HG03097 (cell line): ENCODE data around the gene KHSRP.
"Not testable (repeated sequence)": the region's sequence is repeated elsewhere in the genome, so short reads cannot be mapped to it uniquely, and the experiment has no call there.

Source experiments
- ATAC-seq: cut with Tn5 transposase; IDR thresholded peaks from one replicate; pipeline ENCODE4 v1.9.1; 2021; ENCODE audit not compliant: unreplicated experiment, low FRiP score

Gene KHSRP

DNA sequence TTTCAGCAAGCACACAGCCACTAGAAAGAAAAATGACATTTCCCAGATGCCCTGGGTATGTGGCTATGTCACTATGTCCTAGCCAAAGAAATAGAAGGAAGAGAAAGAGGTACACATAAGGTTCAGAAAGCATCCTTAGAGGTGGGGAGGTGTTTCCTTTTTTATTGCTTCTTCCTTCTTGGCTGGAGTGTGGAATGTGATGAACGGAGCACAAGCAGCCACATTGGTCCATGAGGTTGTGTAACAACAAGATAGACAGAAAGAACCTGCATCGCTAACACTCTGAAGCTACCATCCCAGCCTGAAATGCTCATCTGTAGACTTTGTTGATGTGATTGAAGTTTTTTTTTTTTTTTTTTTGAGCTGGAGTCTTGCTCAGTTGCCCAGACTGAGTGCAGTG, 28.3 kb upstream of the KHSRP start:
- ATAC-seq = no peak

- ATAC-seq = no peak
Observed at GRCh38 chr19:6452223-6452614, 27.6 kb upstream of the KHSRP start.

DNA sequence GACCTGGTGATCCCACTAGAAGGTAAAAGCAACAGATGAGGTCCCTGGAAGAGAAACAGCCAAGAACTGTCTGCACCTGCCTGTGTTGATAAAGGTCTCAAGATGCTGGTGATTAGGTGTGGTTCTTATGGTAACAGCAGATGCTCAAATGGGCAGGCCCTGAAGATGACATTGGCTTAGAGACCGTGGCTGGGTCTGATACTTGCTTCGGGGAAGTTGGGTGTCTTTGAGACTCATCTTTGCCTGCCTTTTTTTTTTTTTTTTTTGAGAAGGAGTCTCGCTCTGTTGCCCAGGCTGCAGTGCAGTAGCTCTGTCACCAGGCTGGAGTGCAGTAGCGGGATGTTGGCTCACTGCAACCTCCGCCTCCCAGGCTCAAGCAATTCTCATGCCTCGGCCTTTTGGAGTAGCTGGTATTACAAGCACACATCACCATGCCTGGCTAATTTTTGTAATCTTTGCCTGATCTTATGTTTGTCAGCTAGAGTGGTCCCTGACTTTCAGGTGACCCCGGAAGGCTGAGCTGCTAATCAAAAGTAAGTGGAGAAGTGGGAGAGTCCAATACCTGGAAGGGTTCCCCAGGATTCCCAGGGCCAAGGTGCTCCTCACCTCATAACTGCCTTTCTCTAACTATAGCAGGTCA, 27.1 kb upstream of the KHSRP start:
- ATAC-seq = no peak

GRCh38 chr19:6450166-6450565, 25.6 kb upstream of the KHSRP start:
- ATAC-seq = no peak

DNA sequence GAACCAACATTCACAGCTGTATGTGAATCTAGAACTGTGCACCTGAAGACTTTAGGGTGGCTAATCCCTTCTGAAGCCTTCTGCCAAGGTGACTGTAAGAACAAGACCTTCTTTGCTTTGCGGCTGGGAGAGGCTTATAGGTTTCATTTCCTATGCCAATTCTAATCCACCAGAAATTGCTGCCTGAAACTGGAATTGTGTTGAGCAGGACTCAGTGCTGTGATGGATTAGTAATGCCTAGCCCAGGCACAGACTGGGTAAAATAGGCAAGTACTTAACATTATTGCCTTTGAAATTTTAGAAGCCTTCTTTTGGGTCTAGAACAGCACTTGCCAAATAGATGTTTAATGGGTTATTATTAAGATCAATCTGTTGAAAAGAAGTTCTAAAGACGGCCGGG, 23.4 kb upstream of the KHSRP start:
- ATAC-seq = no peak

- ATAC-seq = no peak
Observed at GRCh38 chr19:6446452-6446851, 21.8 kb upstream of the KHSRP start.

GRCh38 chr19:6443986-6444385, 19.4 kb upstream of the KHSRP start:
- no peak for ATAC-seq

- no peak for ATAC-seq
Observed at GRCh38 chr19:6442087-6442688, 17.6 kb upstream of the KHSRP start.

DNA sequence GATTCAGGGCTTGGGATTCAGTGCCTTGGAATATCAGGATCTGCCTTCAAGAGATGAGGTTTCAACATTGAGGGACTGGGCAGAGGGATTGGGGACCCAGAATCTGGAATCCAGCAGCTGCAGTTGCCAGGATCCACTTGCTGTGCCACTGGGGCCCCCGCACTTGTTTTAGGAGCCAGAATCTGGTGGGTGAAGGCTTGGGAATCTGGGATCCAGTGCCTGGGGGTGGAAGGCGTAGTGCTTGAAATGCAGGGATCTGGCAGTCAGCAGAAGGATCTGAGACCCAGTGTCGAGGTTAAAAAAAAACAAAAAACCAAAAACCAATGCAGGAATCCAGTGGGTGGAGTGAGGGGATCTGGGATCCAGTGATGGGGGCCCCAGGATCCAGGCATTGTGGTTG, 16.3 kb upstream of the KHSRP start:
- ATAC-seq = no peak

- no peak for ATAC-seq
Observed at GRCh38 chr19:6439743-6440142, 15.1 kb upstream of the KHSRP start.

DNA sequence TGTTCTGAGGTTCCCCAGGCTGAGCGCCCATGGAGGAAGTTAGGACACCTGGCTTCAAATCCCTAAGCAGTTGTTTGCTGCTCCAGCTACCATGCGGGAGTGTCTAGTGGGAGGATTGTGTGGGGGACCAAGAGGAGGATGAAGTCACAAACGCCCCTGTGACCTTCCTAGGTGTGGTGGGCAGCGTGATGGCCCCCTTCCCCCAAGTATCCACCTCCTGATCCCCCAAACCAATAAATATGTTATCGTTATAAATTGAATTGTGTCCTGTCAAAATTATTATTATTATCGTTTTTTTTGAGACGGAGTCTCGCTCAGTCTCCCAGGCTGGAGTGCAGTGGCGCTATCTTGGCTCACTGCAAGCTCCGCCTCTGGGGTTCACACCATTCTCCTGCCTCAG, 9.1 kb upstream of the KHSRP start, which contains the start of gene SLC25A41:
Gene SLC25A41, minus strand, starts transcription at position 101 of the 400 bp plus-strand sequence. Its CDS starts 70 bp downstream, at position 31.
- ATAC-seq = no peak

DNA sequence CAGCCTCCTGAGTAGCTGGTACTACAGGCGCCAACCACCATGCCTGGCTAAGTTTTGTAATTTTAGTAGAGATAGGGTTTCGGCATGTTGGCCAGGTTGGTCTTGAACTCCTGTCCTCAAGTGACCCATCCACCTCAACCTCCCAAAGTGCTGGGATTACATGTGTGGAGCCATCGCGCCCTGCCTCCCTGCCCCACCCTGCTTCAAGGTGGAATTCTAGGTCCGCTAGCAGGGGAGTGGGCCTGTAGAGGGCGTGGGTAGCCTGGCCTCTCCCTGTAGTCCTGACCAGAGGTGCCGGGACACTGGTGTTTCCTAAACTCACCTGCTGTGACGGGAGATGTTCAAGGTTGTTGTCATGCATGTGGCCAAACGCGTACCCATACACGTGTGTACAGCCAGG, 8.6 kb upstream of the KHSRP start:
- ATAC-seq = no peak

GRCh38 chr19:6431891-6432290, 7.3 kb upstream of the KHSRP start:
- ATAC-seq = no peak

DNA sequence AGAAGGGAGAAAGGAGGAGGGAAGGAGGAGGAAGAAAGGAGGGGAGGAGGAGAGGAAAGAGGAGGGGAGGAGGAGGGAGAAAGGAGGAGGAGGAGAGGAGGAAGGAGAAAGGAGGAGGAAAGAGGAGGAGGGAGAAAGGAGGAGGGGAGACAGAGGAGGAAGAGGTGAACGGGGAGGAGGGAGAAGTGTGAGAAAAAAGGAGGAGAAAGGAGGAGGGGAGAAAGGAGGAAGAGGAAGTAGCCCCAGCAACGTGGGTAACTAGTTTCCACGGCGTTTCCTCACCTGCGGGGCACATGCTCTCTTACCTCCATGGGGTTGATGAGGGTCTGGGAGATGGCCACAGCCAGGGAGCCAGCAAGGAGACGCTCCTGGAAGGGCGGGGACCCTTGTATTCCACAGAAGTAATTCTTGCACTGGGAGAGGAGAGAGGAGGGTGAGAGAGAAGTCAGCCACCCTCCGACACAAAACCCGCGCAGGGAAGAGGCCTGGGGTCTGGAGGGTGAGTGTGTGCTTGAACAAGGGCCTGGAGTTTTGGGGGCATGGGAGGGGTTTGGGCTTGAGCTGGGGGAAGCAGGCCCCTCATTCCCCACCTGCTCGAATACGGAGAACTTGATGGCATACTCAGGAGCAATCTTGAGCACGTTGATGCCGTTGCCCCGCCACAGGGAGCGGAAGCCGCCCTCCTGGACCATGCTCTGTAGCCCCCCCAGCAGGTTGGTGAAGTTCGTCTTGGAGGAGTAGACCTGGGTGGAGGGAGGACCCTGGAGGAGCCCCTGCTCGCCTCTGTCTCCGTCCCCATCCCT, 5.0 kb upstream of the KHSRP start:
- no peak for ATAC-seq

- not testable (repeated sequence) for ATAC-seq
Observed at GRCh38 chr19:6428692-6429418, 4.2 kb upstream of the KHSRP start.

- no peak for ATAC-seq
Observed at GRCh38 chr19:6427131-6427530, 2.5 kb upstream of the KHSRP start.

- ATAC-seq = no peak
Observed at GRCh38 chr19:6425732-6426620, 1.4 kb upstream of the KHSRP start.

- peak; percentile 90 for ATAC-seq
Observed at GRCh38 chr19:6424939-6425731, 524 bp upstream of the KHSRP start.

GRCh38 chr19:6423499-6424194, 964 bp downstream of the KHSRP start:
- no peak for ATAC-seq
